SK-N-SH (cell line): Measurements from ENCODE around the gene LHFPL6. TPM values are rescaled to one million over a fixed set of nuclear protein-coding genes. Genes with fewer than 3 reads are reported as not detected.

Experiments used
- CTCF ChIA-PET: fragments of 300-600, 350-600 bp; formaldehyde crosslinking; extraction: SDS; loops from one replicate; lab custom pipeline; 2021; lab: Yijun Ruan, JAX
- POLR2A ChIA-PET: fragments of 350-600 bp; sonication (Branson Sonifier 250); formaldehyde crosslinking; extraction: SDS; loops from one replicate; lab custom pipeline; 2020; ENCODE audit warnings: antibody characterized with exemption, inconsistent platforms; lab: Yijun Ruan, JAX
- DNase-seq: peaks from one replicate; pipeline ENCODE4 v3.0.0; 2012
- H2AFZ ChIP-seq: fragments of 200-600 bp; sonication (generic); 2 replicates; pipeline ENCODE4 v1.8.1; 2016; ENCODE audit warnings: antibody characterized with exemption, mild to moderate bottlenecking, low read depth
- H3F3A ChIP-seq: fragments of 200-600 bp; sonication (generic); replicated peaks from 2 replicates; pipeline ENCODE3; 2016; ENCODE audit warnings: antibody characterized with exemption, mild to moderate bottlenecking; ENCODE audit not compliant: insufficient read depth
- H3K27ac ChIP-seq, 2 experiments: fragments of 200-500 bp in 1 of 2; fragments of 200-600 bp in 1 of 2; sonication (Bioruptor generic) in 1 of 2; sonication (generic), shearing (Covaris generic) in 1 of 2; 2 replicates each; pipeline versions ENCODE4 v1.5.1 to v1.6.1; 2014 to 2016; ENCODE audit warnings: low read depth in 2 of 2, inconsistent platforms in 1 of 2, low read length in 1 of 2, mild to moderate bottlenecking in 1 of 2, mixed read lengths in 1 of 2
- H3K27me3 ChIP-seq: fragments of 200-600 bp; sonication (generic), shearing (Covaris generic); 2 replicates; pipeline ENCODE4 v1.6.1; 2016; ENCODE audit warnings: mixed run types; ENCODE audit not compliant: insufficient read depth
- H3K36me3 ChIP-seq, 2 experiments: fragments of 200-500 bp in 1 of 2; fragments of 200-600 bp in 1 of 2; sonication (Bioruptor generic) in 1 of 2; sonication (generic) in 1 of 2; replicated peaks in 1 of 2; 2 replicates each; pipeline versions ENCODE3 to v1.5.1; 2014 to 2016; ENCODE audit warnings: low read length in 1 of 2, mild to moderate bottlenecking in 1 of 2; ENCODE audit not compliant: insufficient read depth in 2 of 2, control insufficient read depth in 1 of 2
- H3K4me1 ChIP-seq, 2 experiments: fragments of 200-500 bp in 1 of 2; fragments of 200-600 bp in 1 of 2; sonication (Bioruptor generic) in 1 of 2; sonication (generic), shearing (Covaris generic) in 1 of 2; 2 replicates each; pipeline versions ENCODE4 v1.5.1 to v1.6.1; 2014 to 2016; ENCODE audit warnings: low read depth in 1 of 2, low read length in 1 of 2, mixed run types in 1 of 2; ENCODE audit not compliant: insufficient read depth in 2 of 2, control insufficient read depth in 1 of 2
- H3K4me2 ChIP-seq: fragments of 200-600 bp; sonication (generic), shearing (Covaris generic); 2 replicates; pipeline ENCODE4 v1.6.1; 2017; ENCODE audit warnings: mixed run types
- H3K4me3 ChIP-seq, 2 experiments: fragments of 200-500 bp in 1 of 2; fragments of 200-600 bp in 1 of 2; sonication (Bioruptor generic) in 1 of 2; sonication (generic), shearing (Covaris generic) in 1 of 2; 2 replicates each; pipeline versions ENCODE4 v1.5.1 to v1.8.1; 2014 to 2016; ENCODE audit warnings: low read depth in 2 of 2, inconsistent platforms in 1 of 2, low read length in 1 of 2, mild to moderate bottlenecking in 1 of 2, mixed read lengths in 1 of 2, moderate library complexity in 1 of 2
- H3K79me2 ChIP-seq: fragments of 200-600 bp; sonication (generic); 2 replicates; pipeline ENCODE4 v1.8.1; 2017; ENCODE audit warnings: mild to moderate bottlenecking; ENCODE audit not compliant: insufficient read depth
- H3K9ac ChIP-seq: fragments of 200-600 bp; sonication (generic); 2 replicates; pipeline ENCODE4 v1.6.1; 2017; ENCODE audit warnings: mixed run types
- H3K9me2 ChIP-seq: fragments of 200-600 bp; sonication (generic); 2 replicates; pipeline ENCODE4 v1.6.1; 2017; ENCODE audit warnings: mixed run types
- H3K9me3 ChIP-seq: fragments of 200-600 bp; sonication (generic); 2 replicates; pipeline ENCODE4 v1.6.1; 2017; ENCODE audit warnings: mixed run types, mild to moderate bottlenecking, moderate library complexity
- H4K20me1 ChIP-seq: fragments of 200-600 bp; sonication (generic); 2 replicates; pipeline ENCODE4 v1.6.1; 2017; ENCODE audit warnings: mild to moderate bottlenecking, mixed run types; ENCODE audit not compliant: insufficient read depth
- CTCF ChIP-seq: fragments of 200-600 bp; sonication (generic); IDR thresholded peaks from 2 replicates; pipeline ENCODE4 v1.6.1; 2017; ENCODE audit warnings: antibody characterized with exemption, mild to moderate bottlenecking, moderate library complexity
- ELF1 ChIP-seq: IDR thresholded peaks from 2 replicates; pipeline ENCODE4 v1.4.0; 2012
- FOXJ3 ChIP-seq: sonication (generic); formaldehyde crosslinking; IDR thresholded peaks from 2 replicates; pipeline ENCODE4 v1.5.1; 2020; ENCODE audit warnings: mild to moderate bottlenecking, missing genetic modification reagents
- GABPA ChIP-seq: IDR thresholded peaks from 2 replicates; pipeline ENCODE4 v1.4.0; 2012; ENCODE audit warnings: low read depth, mild to moderate bottlenecking
- IRF3 ChIP-seq: fragments of 150-350 bp; IDR thresholded peaks from 2 replicates; pipeline ENCODE4 v1.6.1; 2016; ENCODE audit warnings: mild to moderate bottlenecking, low read depth, low read length
- JUND ChIP-seq: IDR thresholded peaks from 2 replicates; pipeline ENCODE4 v1.4.0; 2012
- MAX ChIP-seq: IDR thresholded peaks from 2 replicates; pipeline ENCODE4 v1.4.0; 2012; ENCODE audit warnings: low read depth
- PBX3 ChIP-seq: IDR thresholded peaks from 2 replicates; pipeline ENCODE4; 2012
- RAD21 ChIP-seq: IDR thresholded peaks from 2 replicates; pipeline ENCODE4 v1.6.1; 2012; ENCODE audit warnings: mild to moderate bottlenecking, low read length
- TAF1 ChIP-seq: IDR thresholded peaks from 2 replicates; pipeline ENCODE4 v1.6.1; 2012; ENCODE audit warnings: low read depth, mild to moderate bottlenecking, low read length, moderate library complexity, borderline replicate concordance
- TCF12 ChIP-seq: IDR thresholded peaks from 2 replicates; pipeline ENCODE4 v1.4.0; 2012
- TEAD4 ChIP-seq: IDR thresholded peaks from 2 replicates; pipeline ENCODE4 v1.4.0; 2012; ENCODE audit warnings: mild to moderate bottlenecking, borderline replicate concordance; ENCODE audit not compliant: insufficient read depth
- USF1 ChIP-seq: IDR thresholded peaks from 2 replicates; pipeline ENCODE4 v1.4.0; 2012; ENCODE audit warnings: low read depth, borderline replicate concordance
- ZBTB33 ChIP-seq: IDR thresholded peaks from 2 replicates; pipeline ENCODE4 v1.4.0; 2012; ENCODE audit warnings: low read depth, borderline replicate concordance
- WGBS: methylation state at CpG from one replicate; pipeline ENCODE4 v1.1.6; 2017; ENCODE audit warnings: low lambda C conversion rate; 5-methylcytosine and 5-hydroxymethylcytosine counted together
- polyA plus RNA-seq, 3 experiments: library from polyadenylated mRNA; depleted of rRNA; stranded (reverse); fragments of >200 nt; gene quantifications; 2 replicates each; pipeline ENCODE4 v1.2.3, GENCODE V29; 2012

The LHFPL6 gene
- polyA plus RNA-seq, 1 of the 3 experiments (the other 2 are of a cell fraction), result 22.2 TPM

- H3F3A ChIP-seq, result no peaks in the 10 kb centered on the region
- no peak overlapping the region for H3K4me3 ChIP-seq
- no peaks in the 10 kb centered on the region for H3K27me3 ChIP-seq
- H3K27ac ChIP-seq, result no peak overlapping the region
- ChIA-PET POLR2A (no interaction called here), CTCF (interaction anchor here (0.9 kb wide), 1 partner anchor 14 kb away, joined by 3 read pairs; no protein-coding TSS in a partner anchor)
- no peak overlapping the region for H2AFZ ChIP-seq
- H4K20me1 ChIP-seq, result no peaks in the 10 kb centered on the region
- no peak overlapping the region for H3K4me2 ChIP-seq
- peaks cover 0 to 4% of the 10 kb centered on the region in 2 experiments; a peak in 3 of 4 replicates for H3K4me1 ChIP-seq
- WGBS, result 89% methylated on average over 4 of the region's 4 CpGs
- TF ChIP-seq PBX3 (0 out of 2 replicates have a peak, but pooled peaks have one; percentile 4), RAD21 (no peak)
- no peaks in the 10 kb centered on the region for H3K9me2 ChIP-seq
- H3K9me3 ChIP-seq, result no peaks in the 10 kb centered on the region
- DNase-seq, result no peak
- H3K36me3 ChIP-seq, result no peaks in the 10 kb centered on the region
- no peak overlapping the region for H3K9ac ChIP-seq
- H3K79me2 ChIP-seq, result no peaks in the 10 kb centered on the region
These were observed 201.8 kb downstream of the LHFPL6 start for GRCh38 chr13:39401046-39401705.

GRCh38 chr13:39399102-39399501 is 203.9 kb downstream of the LHFPL6 start:
- no peak overlapping the region for H3K4me2 ChIP-seq
- no peaks in the 10 kb centered on the region for H3F3A ChIP-seq
- no peaks in the 10 kb centered on the region for H3K79me2 ChIP-seq
- no peaks in the 10 kb centered on the region for H3K9me3 ChIP-seq
- H2AFZ ChIP-seq, result no peak overlapping the region
- H3K9ac ChIP-seq, result no peak overlapping the region
- TF ChIP-seq GABPA (no peak), IRF3 (no peak), JUND (no peak), FOXJ3 (CRISPR knock-in tag) (no peak), TEAD4 (no peak), TCF12 (no peak), TAF1 (no peak), MAX (no peak), ELF1 (no peak), CTCF (no peak), USF1 (no peak), ZBTB33 (no peak)
- H3K4me3 ChIP-seq, result no peak overlapping the region
- H3K9me2 ChIP-seq, result no peaks in the 10 kb centered on the region
- H3K27ac ChIP-seq, result no peak overlapping the region
- H3K27me3 ChIP-seq, result no peaks in the 10 kb centered on the region
- H3K36me3 ChIP-seq, result no peaks in the 10 kb centered on the region
- ChIA-PET POLR2A (no interaction called here), CTCF (no interaction called here)
- no peak for DNase-seq
- peaks cover 5 to 9% of the 10 kb centered on the region in 2 experiments; a peak in 3 of 4 replicates for H3K4me1 ChIP-seq
- no peaks in the 10 kb centered on the region for H4K20me1 ChIP-seq
